GM23338 (cell line): Measurements from ENCODE around the gene CLCF1. TPM values are rescaled to one million over a fixed set of nuclear protein-coding genes. Genes with fewer than 3 reads are reported as not detected.

Experiments
- ATAC-seq: fragments of 200-7000 bp; cut with Tn5 transposase; 3 replicates; pipeline ENCODE4 v1.9.1; 2020
- DNase-seq: peaks from one replicate; pipeline ENCODE4 v3.0.0-alpha.2; 2015; ENCODE audit warnings: low spot score
- H2AFZ ChIP-seq: fragments of 200-600 bp; sonication (generic); 2 replicates; pipeline ENCODE4 v1.8.0; 2016; ENCODE audit warnings: antibody characterized with exemption, mild to moderate bottlenecking, moderate library complexity
- H3F3A ChIP-seq: fragments of 200-600 bp; sonication (generic); replicated peaks from 2 replicates; pipeline ENCODE4 v1.8.0; 2017; ENCODE audit warnings: antibody characterized with exemption, mixed run types, low read depth
- H3K27ac ChIP-seq: fragments of 200-600 bp; sonication (generic); 2 replicates; pipeline ENCODE4 v1.6.1; 2016; ENCODE audit warnings: low read depth
- H3K27me3 ChIP-seq: fragments of 200-600 bp; sonication (generic); 2 replicates; pipeline ENCODE4 v1.8.0; 2016; ENCODE audit warnings: mild to moderate bottlenecking, mixed run types, moderate library complexity; ENCODE audit not compliant: insufficient read depth
- H3K36me3 ChIP-seq: fragments of 200-600 bp; sonication (generic); 2 replicates; pipeline ENCODE4 v1.8.0; 2016; ENCODE audit warnings: mild to moderate bottlenecking; ENCODE audit not compliant: insufficient read depth
- H3K4me1 ChIP-seq: fragments of 200-600 bp; sonication (generic); 2 replicates; pipeline ENCODE4 v1.8.0; 2016; ENCODE audit warnings: mild to moderate bottlenecking, moderate library complexity; ENCODE audit not compliant: insufficient read depth
- H3K4me2 ChIP-seq: fragments of 200-600 bp; sonication (generic); 2 replicates; pipeline ENCODE4 v1.7.1; 2017; ENCODE audit warnings: mixed run types
- H3K4me3 ChIP-seq: fragments of 200-600 bp; sonication (generic); 2 replicates; pipeline ENCODE4 v1.6.1; 2016; ENCODE audit warnings: mixed run types
- H3K79me2 ChIP-seq: fragments of 200-600 bp; sonication (generic); replicated peaks from 2 replicates; pipeline ENCODE4 v1.8.0; 2017; ENCODE audit warnings: mild to moderate bottlenecking; ENCODE audit not compliant: insufficient read depth
- H3K9me2 ChIP-seq: fragments of 200-600 bp; sonication (generic); 2 replicates; pipeline ENCODE4 v1.8.0; 2017; ENCODE audit not compliant: insufficient read depth
- H4K20me1 ChIP-seq: fragments of 200-600 bp; sonication (generic); replicated peaks from 2 replicates; pipeline ENCODE4 v1.8.0; 2017; ENCODE audit warnings: mild to moderate bottlenecking; ENCODE audit not compliant: insufficient read depth
- H3K27ac Mint-ChIP-seq: 2 replicates; pipeline ENCODE4 v1.8.0; 2020; ENCODE audit warnings: inconsistent platforms, mild to moderate bottlenecking, moderate library complexity, mixed read lengths
- H3K27me3 Mint-ChIP-seq: 3 replicates; pipeline ENCODE4 v1.8.0; 2022; ENCODE audit warnings: low read depth, mild to moderate bottlenecking, moderate library complexity, mixed read lengths, inconsistent platforms; ENCODE audit not compliant: insufficient read depth, poor library complexity
- H3K36me3 Mint-ChIP-seq: 3 replicates; pipeline ENCODE4 v1.8.0; 2021; ENCODE audit warnings: low read depth, mild to moderate bottlenecking, inconsistent platforms, moderate library complexity, mixed read lengths
- H3K4me1 Mint-ChIP-seq: 3 replicates; pipeline ENCODE4 v1.8.0; 2020; ENCODE audit warnings: mild to moderate bottlenecking, inconsistent platforms, mixed read lengths
- H3K4me3 Mint-ChIP-seq: 3 replicates; pipeline ENCODE4 v1.8.0; 2021; ENCODE audit warnings: moderate library complexity, mild to moderate bottlenecking, inconsistent platforms, mixed read lengths
- H3K9me3 Mint-ChIP-seq: 3 replicates; pipeline ENCODE4 v1.8.0; 2020; ENCODE audit warnings: moderate library complexity, mild to moderate bottlenecking, inconsistent platforms, mixed read lengths
- CREB1 ChIP-seq: fragments of 250-450 bp; sonication (Bioruptor Pico); IDR thresholded peaks from 2 replicates; pipeline ENCODE4 v1.5.0; 2020; ENCODE audit warnings: low read depth, mild to moderate bottlenecking, moderate library complexity
- EZH2 ChIP-seq: fragments of 200-600 bp; sonication (generic); IDR thresholded peaks from one replicate; pipeline ENCODE4 v1.8.0; 2017; ENCODE audit warnings: antibody characterized with exemption, mild to moderate bottlenecking, low read depth; ENCODE audit not compliant: unreplicated experiment
- EZH2phosphoT487 ChIP-seq: fragments of 200-600 bp; sonication (generic); IDR thresholded peaks from one replicate; pipeline ENCODE4 v1.8.1; 2018; ENCODE audit warnings: antibody characterized with exemption; ENCODE audit not compliant: unreplicated experiment
- JUNB ChIP-seq: IDR thresholded peaks from one replicate; pipeline ENCODE4 v1.6.1; 2016; ENCODE audit warnings: antibody characterized with exemption; ENCODE audit not compliant: unreplicated experiment
- NANOG ChIP-seq: IDR thresholded peaks from 2 replicates; pipeline ENCODE4 v1.6.1; 2016; ENCODE audit warnings: antibody characterized with exemption, borderline replicate concordance
- POLR2AphosphoS5 ChIP-seq: IDR thresholded peaks from 2 replicates; pipeline ENCODE4 v1.6.1; 2016; ENCODE audit warnings: antibody characterized with exemption, low read depth
- REST ChIP-seq: IDR thresholded peaks from one replicate; pipeline ENCODE4 v1.6.1; 2018; ENCODE audit warnings: antibody characterized with exemption; ENCODE audit not compliant: unreplicated experiment
- STAT1 ChIP-seq: IDR thresholded peaks from one replicate; pipeline ENCODE4 v1.6.1; 2016; ENCODE audit warnings: antibody characterized with exemption; ENCODE audit not compliant: unreplicated experiment
- ZNF331 ChIP-seq: fragments of 250-450 bp; sonication (Bioruptor Pico); IDR thresholded peaks from 2 replicates; pipeline ENCODE4 v1.5.0; 2020; ENCODE audit warnings: low read depth, mild to moderate bottlenecking, moderate library complexity
- polyA plus RNA-seq: library from polyadenylated mRNA; unstranded; fragments of >200 nt; fragmentation: Nextera tagmentation; extraction: Ambion mirVana; gene quantifications from 2 replicates; pipeline ENCODE4 v1.2.1, GENCODE V29; 2016
- total RNA-seq: library from RNA; depleted of rRNA; stranded (reverse); fragments of >200 nt; shearing (Covaris generic); gene quantifications from 2 replicates; pipeline ENCODE4 v1.2.3, GENCODE V29; 2014

The CLCF1 gene
- total and polyA plus RNA-seq, 2 experiments from 2014 or later: 0.32 TPM; not detected in 1

GRCh38 chr11:67369275-67369674 is 4.1 kb downstream of the CLCF1 start:
- peaks cover 41% of the 10 kb centered on the region for H3K4me1 Mint-ChIP-seq
- H3K4me2 ChIP-seq: no peak overlapping the region; the same call in 1 of the 2 replicates
- no peak for TF ChIP-seq NANOG

GRCh38 chr11:67368621-67369020 is 4.8 kb downstream of the CLCF1 start:
- ATAC-seq (no peak), DNase-seq (no peak)
- no peak overlapping the region for H3K27ac Mint-ChIP-seq
- peaks cover 55% of the 10 kb centered on the region for H3K27me3 ChIP-seq
- no peak overlapping the region for H3K4me3 ChIP-seq
- no peaks in the 10 kb centered on the region for H3K79me2 ChIP-seq
- H3K36me3 ChIP-seq: no peaks in the 10 kb centered on the region
- peaks cover 37% of the 10 kb centered on the region for H3K4me1 Mint-ChIP-seq
- H2AFZ ChIP-seq: no peak overlapping the region
- no peaks in the 10 kb centered on the region for H3K9me3 Mint-ChIP-seq
- no peaks in the 10 kb centered on the region for H4K20me1 ChIP-seq
- no peak overlapping the region for H3K4me2 ChIP-seq
- H3F3A ChIP-seq: 0 out of 2 replicates have a peak, but pooled peaks cover 4% of the 10 kb centered on the region
- no peak overlapping the region; the same call in 2 of the 3 replicates for H3K4me3 Mint-ChIP-seq
- peaks cover 30% of the 10 kb centered on the region for H3K27me3 Mint-ChIP-seq
- H3K27ac ChIP-seq: no peak overlapping the region
- H3K36me3 Mint-ChIP-seq: no peaks in the 10 kb centered on the region; the same call in 2 of the 3 replicates
- H3K4me1 ChIP-seq: peaks cover 25% of the 10 kb centered on the region
- H3K9me2 ChIP-seq: no peaks in the 10 kb centered on the region
- TF ChIP-seq JUNB: no peak

More at GRCh38 chr11:67369275-67369674, 4.1 kb downstream of the CLCF1 start:
- H3K36me3 Mint-ChIP-seq: no peaks in the 10 kb centered on the region; the same call in 2 of the 3 replicates
- Histone ChIP-seq H3K27me3 (peaks cover 62% of the 10 kb centered on the region), H3K9me2 (no peaks in the 10 kb centered on the region), H3F3A (0 out of 2 replicates have a peak, but pooled peaks cover 4% of the 10 kb centered on the region), H3K4me3 (no peak overlapping the region), H2AFZ (no peak overlapping the region), H3K79me2 (no peaks in the 10 kb centered on the region), H3K27ac (no peak overlapping the region), H3K4me1 (peaks cover 30% of the 10 kb centered on the region), H4K20me1 (no peaks in the 10 kb centered on the region), H3K36me3 (no peaks in the 10 kb centered on the region)
- H3K4me3 Mint-ChIP-seq: no peak overlapping the region
- peaks cover 33% of the 10 kb centered on the region for H3K27me3 Mint-ChIP-seq
- H3K27ac Mint-ChIP-seq: no peak overlapping the region
- no peaks in the 10 kb centered on the region for H3K9me3 Mint-ChIP-seq
- ATAC-seq (no peak), DNase-seq (no peak)

- no peak for ATAC-seq
- 0 out of 2 replicates have a peak, but pooled peaks cover 4% of the 10 kb centered on the region for H3F3A ChIP-seq
- H3K9me3 Mint-ChIP-seq: no peaks in the 10 kb centered on the region
- peaks cover 49% of the 10 kb centered on the region for H3K27me3 ChIP-seq
- H3K4me1 Mint-ChIP-seq: peaks cover 37% of the 10 kb centered on the region
- TF ChIP-seq NANOG: no peak
- no peak for TF ChIP-seq JUNB
- no peaks in the 10 kb centered on the region for H4K20me1 ChIP-seq
- H3K27ac ChIP-seq: no peak overlapping the region
- H3K27me3 Mint-ChIP-seq: peaks cover 30% of the 10 kb centered on the region
- no peak overlapping the region for H3K4me2 ChIP-seq
- no peaks in the 10 kb centered on the region for H3K79me2 ChIP-seq
- H3K9me2 ChIP-seq: no peaks in the 10 kb centered on the region
- H3K4me3 Mint-ChIP-seq: no peak overlapping the region
- no peak overlapping the region for H3K27ac Mint-ChIP-seq
- H3K36me3 ChIP-seq: no peaks in the 10 kb centered on the region
- no peaks in the 10 kb centered on the region; the same call in 2 of the 3 replicates for H3K36me3 Mint-ChIP-seq
- no peak for DNase-seq
- peaks cover 25% of the 10 kb centered on the region for H3K4me1 ChIP-seq
- H3K4me3 ChIP-seq: no peak overlapping the region
- no peak overlapping the region for H2AFZ ChIP-seq
Measured at GRCh38 chr11:67367761-67368227, 5.6 kb downstream of the CLCF1 start.

GRCh38 chr11:67366961-67367760 is 6.2 kb downstream of the CLCF1 start:
- DNase-seq: no peak
- no peak overlapping the region for H3K27ac ChIP-seq
- H3F3A ChIP-seq: 0 out of 2 replicates have a peak, but pooled peaks cover 4% of the 10 kb centered on the region
- no peak overlapping the region for H3K4me2 ChIP-seq
- Mint-ChIP-seq H3K36me3 (no peaks in the 10 kb centered on the region; the same call in 2 of the 3 replicates), H3K27me3 (peaks cover 33% of the 10 kb centered on the region), H3K4me3 (no peak overlapping the region), H3K27ac (no peak overlapping the region), H3K9me3 (no peaks in the 10 kb centered on the region), H3K4me1 (peaks cover 37% of the 10 kb centered on the region)
- no peaks in the 10 kb centered on the region for H3K79me2 ChIP-seq
- no peaks in the 10 kb centered on the region for H3K9me2 ChIP-seq
- peaks cover 48% of the 10 kb centered on the region for H3K27me3 ChIP-seq
- no peak for ATAC-seq
- no peak overlapping the region for H2AFZ ChIP-seq
- H3K4me3 ChIP-seq: no peak overlapping the region
- no peaks in the 10 kb centered on the region for H4K20me1 ChIP-seq
- peaks cover 25% of the 10 kb centered on the region for H3K4me1 ChIP-seq
- no peaks in the 10 kb centered on the region for H3K36me3 ChIP-seq
- TF ChIP-seq NANOG (no peak), ZNF331 (no peak), EZH2 (no peak), EZH2phosphoT487 (no peak), STAT1 (no peak), CREB1 (CRISPR knock-in tag) (no peak), POLR2AphosphoS5 (no peak), REST (no peak), JUNB (no peak)
